Epithelial cell of esophagus (primary cell): ENCODE results near the gene PLRG1.

ENCODE experiments used
- DNase-seq: peaks from one replicate; pipeline ENCODE4 v3.0.0; 2010; ENCODE audit warnings: low read depth
- H3K4me3 ChIP-seq: 2 replicates; pipeline ENCODE4 v1.5.1; 2011; ENCODE audit warnings: mild to moderate bottlenecking, low read length, control low read depth
- CTCF ChIP-seq: IDR thresholded peaks from 2 replicates; pipeline ENCODE4 v1.5.1; 2011; ENCODE audit warnings: low read depth, mild to moderate bottlenecking, low read length, control low read depth, inconsistent platforms; ENCODE audit not compliant: insufficient read depth; ENCODE audit errors: missing control alignments

PLRG1 gene

GRCh38 chr4:154583677-154584076 is 33.5 kb upstream of the PLRG1 start:
- DNase-seq, result no peak
- no peak overlapping the region for H3K4me3 ChIP-seq
- TF ChIP-seq CTCF, result no peak

GRCh38 chr4:154583230-154583629 is 33.0 kb upstream of the PLRG1 start:
- no peak overlapping the region for H3K4me3 ChIP-seq
- DNase-seq, result no peak
- no peak for TF ChIP-seq CTCF

- no peak for TF ChIP-seq CTCF
- DNase-seq, result no peak
- H3K4me3 ChIP-seq, result no peak overlapping the region
Observed at GRCh38 chr4:154582723-154583122, 32.5 kb upstream of the PLRG1 start.

GRCh38 chr4:154579927-154580326 is 29.7 kb upstream of the PLRG1 start:
- no peak for DNase-seq
- TF ChIP-seq CTCF, result no peak

GRCh38 chr4:154578919-154579318 is 28.7 kb upstream of the PLRG1 start:
- H3K4me3 ChIP-seq, result no peak overlapping the region

More at GRCh38 chr4:154579927-154580326, 29.7 kb upstream of the PLRG1 start:
- H3K4me3 ChIP-seq, result no peak overlapping the region

GRCh38 chr4:154577324-154577723 is 27.1 kb upstream of the PLRG1 start:
- no peak overlapping the region for H3K4me3 ChIP-seq
- TF ChIP-seq CTCF, result no peak
- no peak for DNase-seq

More at GRCh38 chr4:154578919-154579318, 28.7 kb upstream of the PLRG1 start:
- peak; percentile 43 for DNase-seq
- no peak for TF ChIP-seq CTCF

- no peak overlapping the region for H3K4me3 ChIP-seq
- no peak for TF ChIP-seq CTCF
- no peak for DNase-seq
Observed at GRCh38 chr4:154574311-154574710, 24.1 kb upstream of the PLRG1 start.
